ENCODE results near the gene UHRF1.

UHRF1 gene

GRCh38 chr19:4979211-4979807 is 70.0 kb downstream of the UHRF1 start:
- no peaks in the 10 kb centered on the region for H3K36me3 ChIP-seq (ENCODE audit: control insufficient read depth, insufficient read depth, low read length)
- 95 to 96% methylated on average over 8 of the region's 8 CpGs for WGBS, 2 experiments
- no peak overlapping the region for H3K27ac ChIP-seq (ENCODE audit: insufficient read depth, low read depth, low read length, poor library complexity, severe bottlenecking)
- H3K4me3 ChIP-seq (ENCODE audit: insufficient read depth, low read depth, low read length) = no peak overlapping the region
- H3K4me1 ChIP-seq (ENCODE audit: control insufficient read depth, insufficient read depth, low read length) = peaks cover 7% of the 10 kb centered on the region
- no peaks in the 10 kb centered on the region for H3K27me3 ChIP-seq (ENCODE audit: control insufficient read depth, insufficient read depth, low read length, poor library complexity, severe bottlenecking)
- no peaks in the 10 kb centered on the region for H3K9me3 ChIP-seq (ENCODE audit: control insufficient read depth, low read length)

- Histone ChIP-seq H3K4me3 (ENCODE audit: insufficient read depth, low read depth, low read length) (no peak overlapping the region), H3K9me3 (ENCODE audit: control insufficient read depth, low read length) (no peaks in the 10 kb centered on the region), H3K4me1 (ENCODE audit: control insufficient read depth, insufficient read depth, low read length) (peaks cover 8% of the 10 kb centered on the region), H3K27ac (ENCODE audit: insufficient read depth, low read depth, low read length, poor library complexity, severe bottlenecking) (no peak overlapping the region), H3K27me3 (ENCODE audit: control insufficient read depth, insufficient read depth, low read length, poor library complexity, severe bottlenecking) (no peaks in the 10 kb centered on the region), H3K36me3 (ENCODE audit: control insufficient read depth, insufficient read depth, low read length) (no peaks in the 10 kb centered on the region)
- 91 to 97% methylated on average over 3 of the region's 3 CpGs for WGBS, 2 experiments
Measured at GRCh38 chr19:4980067-4980466, 70.8 kb downstream of the UHRF1 start.

- no peak overlapping the region for H3K4me3 ChIP-seq (ENCODE audit: insufficient read depth, low read depth, low read length)
- peaks cover 14% of the 10 kb centered on the region for H3K4me1 ChIP-seq (ENCODE audit: control insufficient read depth, insufficient read depth, low read length)
- H3K27me3 ChIP-seq (ENCODE audit: control insufficient read depth, insufficient read depth, low read length, poor library complexity, severe bottlenecking) = no peaks in the 10 kb centered on the region
- H3K9me3 ChIP-seq (ENCODE audit: control insufficient read depth, low read length) = no peaks in the 10 kb centered on the region
- WGBS, 2 experiments = 85 to 87% methylated on average over 27 of the region's 27 CpGs
- no peak overlapping the region for H3K27ac ChIP-seq (ENCODE audit: insufficient read depth, low read depth, low read length, poor library complexity, severe bottlenecking)
- H3K36me3 ChIP-seq (ENCODE audit: control insufficient read depth, insufficient read depth, low read length) = no peaks in the 10 kb centered on the region
Measured at GRCh38 chr19:4980838-4981680, 71.8 kb downstream of the UHRF1 start.

- Histone ChIP-seq H3K36me3 (ENCODE audit: control insufficient read depth, insufficient read depth, low read length) (no peaks in the 10 kb centered on the region), H3K4me1 (ENCODE audit: control insufficient read depth, insufficient read depth, low read length) (peaks cover 19% of the 10 kb centered on the region), H3K27me3 (ENCODE audit: control insufficient read depth, insufficient read depth, low read length, poor library complexity, severe bottlenecking) (no peaks in the 10 kb centered on the region), H3K4me3 (ENCODE audit: insufficient read depth, low read depth, low read length) (no peak overlapping the region), H3K9me3 (ENCODE audit: control insufficient read depth, low read length) (no peaks in the 10 kb centered on the region), H3K27ac (ENCODE audit: insufficient read depth, low read depth, low read length, poor library complexity, severe bottlenecking) (no peak overlapping the region)
- 98% methylated on average over 3 of the region's 3 CpGs for WGBS, 2 experiments
Measured at GRCh38 chr19:4981681-4981958, 72.3 kb downstream of the UHRF1 start.

GRCh38 chr19:4983346-4984105 is 74.2 kb downstream of the UHRF1 start:
- no peak overlapping the region for H3K27ac ChIP-seq (ENCODE audit: insufficient read depth, low read depth, low read length, poor library complexity, severe bottlenecking)
- WGBS, 2 experiments = 85 to 86% methylated on average over 23 of the region's 23 CpGs

GRCh38 chr19:4984106-4984380 is 74.7 kb downstream of the UHRF1 start:
- Histone ChIP-seq H3K27me3 (ENCODE audit: control insufficient read depth, insufficient read depth, low read length, poor library complexity, severe bottlenecking) (no peaks in the 10 kb centered on the region), H3K4me3 (ENCODE audit: insufficient read depth, low read depth, low read length) (no peak overlapping the region), H3K36me3 (ENCODE audit: control insufficient read depth, insufficient read depth, low read length) (no peaks in the 10 kb centered on the region), H3K27ac (ENCODE audit: insufficient read depth, low read depth, low read length, poor library complexity, severe bottlenecking) (no peak overlapping the region), H3K4me1 (ENCODE audit: control insufficient read depth, insufficient read depth, low read length) (peaks cover 25% of the 10 kb centered on the region), H3K9me3 (ENCODE audit: control insufficient read depth, low read length) (no peaks in the 10 kb centered on the region)
- WGBS, 2 experiments = 90 to 92% methylated on average over 7 of the region's 7 CpGs

More at GRCh38 chr19:4983346-4984105, 74.2 kb downstream of the UHRF1 start:
- no peaks in the 10 kb centered on the region for H3K36me3 ChIP-seq (ENCODE audit: control insufficient read depth, insufficient read depth, low read length)
- no peaks in the 10 kb centered on the region for H3K9me3 ChIP-seq (ENCODE audit: control insufficient read depth, low read length)
- H3K27me3 ChIP-seq (ENCODE audit: control insufficient read depth, insufficient read depth, low read length, poor library complexity, severe bottlenecking) = no peaks in the 10 kb centered on the region
- peaks cover 25% of the 10 kb centered on the region for H3K4me1 ChIP-seq (ENCODE audit: control insufficient read depth, insufficient read depth, low read length)
- H3K4me3 ChIP-seq (ENCODE audit: insufficient read depth, low read depth, low read length) = no peak overlapping the region

GRCh38 chr19:4984438-4984990 is 75.2 kb downstream of the UHRF1 start:
- H3K9me3 ChIP-seq (ENCODE audit: control insufficient read depth, low read length) = no peaks in the 10 kb centered on the region
- peaks cover 25% of the 10 kb centered on the region for H3K4me1 ChIP-seq (ENCODE audit: control insufficient read depth, insufficient read depth, low read length)
- H3K4me3 ChIP-seq (ENCODE audit: insufficient read depth, low read depth, low read length) = no peak overlapping the region
- H3K27ac ChIP-seq (ENCODE audit: insufficient read depth, low read depth, low read length, poor library complexity, severe bottlenecking) = no peak overlapping the region
- WGBS, 2 experiments = 86 to 90% methylated on average over 18 of the region's 18 CpGs
- no peaks in the 10 kb centered on the region for H3K27me3 ChIP-seq (ENCODE audit: control insufficient read depth, insufficient read depth, low read length, poor library complexity, severe bottlenecking)
- H3K36me3 ChIP-seq (ENCODE audit: control insufficient read depth, insufficient read depth, low read length) = no peaks in the 10 kb centered on the region

GRCh38 chr19:4985551-4985991 is 76.3 kb downstream of the UHRF1 start:
- Histone ChIP-seq H3K4me3 (ENCODE audit: insufficient read depth, low read depth, low read length) (no peak overlapping the region), H3K36me3 (ENCODE audit: control insufficient read depth, insufficient read depth, low read length) (no peaks in the 10 kb centered on the region), H3K27me3 (ENCODE audit: control insufficient read depth, insufficient read depth, low read length, poor library complexity, severe bottlenecking) (no peaks in the 10 kb centered on the region), H3K9me3 (ENCODE audit: control insufficient read depth, low read length) (no peaks in the 10 kb centered on the region), H3K27ac (ENCODE audit: insufficient read depth, low read depth, low read length, poor library complexity, severe bottlenecking) (no peak overlapping the region), H3K4me1 (ENCODE audit: control insufficient read depth, insufficient read depth, low read length) (peaks cover 25% of the 10 kb centered on the region)
- 92% methylated on average over 22 of the region's 22 CpGs for whole genome bisulfite sequencing, 2 experiments

- Histone ChIP-seq H3K36me3 (ENCODE audit: control insufficient read depth, insufficient read depth, low read length) (no peaks in the 10 kb centered on the region), H3K27me3 (ENCODE audit: control insufficient read depth, insufficient read depth, low read length, poor library complexity, severe bottlenecking) (no peaks in the 10 kb centered on the region), H3K4me1 (ENCODE audit: control insufficient read depth, insufficient read depth, low read length) (peaks cover 25% of the 10 kb centered on the region), H3K9me3 (ENCODE audit: control insufficient read depth, low read length) (no peaks in the 10 kb centered on the region), H3K27ac (ENCODE audit: insufficient read depth, low read depth, low read length, poor library complexity, severe bottlenecking) (no peak overlapping the region), H3K4me3 (ENCODE audit: insufficient read depth, low read depth, low read length) (no peak overlapping the region)
- WGBS, 2 experiments = 89 to 91% methylated on average over 19 of the region's 19 CpGs
Measured at GRCh38 chr19:4986056-4986455, 76.8 kb downstream of the UHRF1 start.

- no peaks in the 10 kb centered on the region for H3K36me3 ChIP-seq (ENCODE audit: control insufficient read depth, insufficient read depth, low read length)
- H3K27me3 ChIP-seq (ENCODE audit: control insufficient read depth, insufficient read depth, low read length, poor library complexity, severe bottlenecking) = no peaks in the 10 kb centered on the region
- no peak overlapping the region for H3K27ac ChIP-seq (ENCODE audit: insufficient read depth, low read depth, low read length, poor library complexity, severe bottlenecking)
- H3K4me1 ChIP-seq (ENCODE audit: control insufficient read depth, insufficient read depth, low read length) = peaks cover 25% of the 10 kb centered on the region
- no peak overlapping the region for H3K4me3 ChIP-seq (ENCODE audit: insufficient read depth, low read depth, low read length)
- H3K9me3 ChIP-seq (ENCODE audit: control insufficient read depth, low read length) = no peaks in the 10 kb centered on the region
- 85 to 86% methylated on average over 19 of the region's 19 CpGs for WGBS, 2 experiments
Measured at GRCh38 chr19:4986471-4986891, 77.2 kb downstream of the UHRF1 start.
